ENCODE measurements around the gene AMMECR1L.
"Not testable (repeated sequence)": the region's sequence is repeated elsewhere in the genome, so short reads cannot be mapped to it uniquely, and the experiment has no call there.

AMMECR1L gene

DNA sequence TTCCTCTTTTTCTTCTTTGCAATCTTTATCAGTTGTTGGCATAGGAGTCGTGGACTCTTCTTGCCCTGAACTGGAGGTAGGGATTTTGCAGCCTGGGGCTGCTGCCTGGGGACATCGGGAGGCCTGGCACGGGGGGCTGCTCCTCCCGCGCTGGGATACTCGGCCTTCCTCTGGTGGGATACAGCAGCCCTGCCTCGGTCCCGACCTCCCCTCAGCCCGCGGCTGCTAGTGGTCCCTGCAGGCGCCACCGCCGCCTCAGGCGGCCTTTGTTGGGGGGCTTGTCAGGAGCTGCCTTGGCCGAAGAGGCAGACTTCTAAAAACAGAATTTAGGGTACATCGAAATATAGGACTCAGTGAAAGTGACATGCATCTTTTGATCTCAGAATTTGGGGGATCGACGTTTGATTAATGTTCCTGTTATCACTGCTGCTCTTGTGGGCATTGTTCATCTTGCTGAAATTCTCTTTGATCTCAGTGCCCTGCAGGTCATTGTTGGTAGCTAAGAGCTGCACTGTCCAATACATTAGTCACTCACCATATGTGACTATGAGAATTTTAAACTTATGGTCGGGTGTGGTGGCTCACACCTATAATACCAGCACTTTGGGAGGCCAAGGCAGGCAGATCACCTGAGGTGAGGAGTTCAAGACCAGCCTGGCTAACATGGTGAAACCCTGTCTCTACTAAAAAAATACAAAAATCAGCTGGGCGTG is 44.1 kb downstream of the AMMECR1L start:
- ATAC-seq (ENCODE audit: low read depth) = no peak

DNA sequence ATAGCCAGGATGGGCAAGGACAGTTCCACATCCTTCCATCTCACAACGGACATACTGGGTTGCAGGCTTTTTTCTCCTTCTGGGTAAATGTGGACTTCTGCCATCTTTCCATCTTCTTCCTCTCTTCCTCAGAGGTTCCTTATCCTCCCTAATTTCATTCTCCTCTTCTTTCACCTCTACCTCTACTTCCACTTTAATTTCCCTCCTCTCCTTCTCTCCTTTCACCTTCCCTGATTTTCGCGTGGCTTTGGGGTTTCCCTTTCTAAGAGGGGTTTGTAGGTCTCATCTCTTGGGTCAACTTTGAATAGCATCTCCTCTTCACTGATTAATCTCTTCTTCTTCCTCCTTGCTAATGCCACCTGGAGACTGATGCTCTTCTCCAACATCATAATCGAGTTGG is 44.9 kb downstream of the AMMECR1L start:
- ATAC-seq (ENCODE audit: low read depth) = no peak
- no peak overlapping the region for H3K27ac Mint-ChIP-seq
- H3K27me3 Mint-ChIP-seq = peaks cover 5% of the 10 kb centered on the region
- DNase-seq (ENCODE audit: low spot score in 2 of 2) = no peak
- H3K9me3 Mint-ChIP-seq = peaks cover 3% of the 10 kb centered on the region
- no peak overlapping the region for H3K4me3 Mint-ChIP-seq
- H3K4me1 Mint-ChIP-seq = peaks cover 7% of the 10 kb centered on the region
- peaks cover 5% of the 10 kb centered on the region for H3K36me3 Mint-ChIP-seq

More for the DNA sequence above, 44.1 kb downstream of the AMMECR1L start:
- Mint-ChIP-seq H3K4me3 (no peak overlapping the region), H3K9me3 (peaks cover 3% of the 10 kb centered on the region), H3K27ac (no peak overlapping the region), H3K4me1 (peaks cover 7% of the 10 kb centered on the region), H3K27me3 (peaks cover 4% of the 10 kb centered on the region), H3K36me3 (peaks cover 9% of the 10 kb centered on the region)
- DNase-seq (ENCODE audit: low spot score in 2 of 2) = no peak

DNA sequence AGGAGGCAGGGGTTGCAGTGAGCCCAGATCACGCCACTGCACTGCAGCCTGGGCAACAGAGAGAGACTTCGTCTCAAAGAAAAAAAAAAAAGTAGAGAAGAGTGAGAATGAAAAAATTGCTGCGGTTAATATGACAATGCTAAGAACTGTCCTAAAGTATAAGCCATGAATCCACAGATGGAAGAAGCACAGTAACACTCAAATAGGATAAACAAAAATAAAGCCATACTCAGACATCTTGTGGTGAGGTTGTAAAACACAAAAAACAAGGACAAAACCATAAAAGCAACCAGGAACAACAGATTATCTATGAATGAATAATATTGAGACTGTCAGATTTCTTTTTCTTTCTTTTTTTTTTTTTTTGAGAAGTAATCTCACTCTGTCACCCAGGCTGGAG is 50.8 kb downstream of the AMMECR1L start:
- Mint-ChIP-seq H3K4me1 (peaks cover 18% of the 10 kb centered on the region), H3K27me3 (peaks cover 11% of the 10 kb centered on the region), H3K27ac (no peak overlapping the region), H3K36me3 (no peaks in the 10 kb centered on the region), H3K9me3 (no peaks in the 10 kb centered on the region), H3K4me3 (no peak overlapping the region)
- ATAC-seq (ENCODE audit: low read depth) = no peak
- DNase-seq (ENCODE audit: low spot score in 2 of 2) = no peak

DNA sequence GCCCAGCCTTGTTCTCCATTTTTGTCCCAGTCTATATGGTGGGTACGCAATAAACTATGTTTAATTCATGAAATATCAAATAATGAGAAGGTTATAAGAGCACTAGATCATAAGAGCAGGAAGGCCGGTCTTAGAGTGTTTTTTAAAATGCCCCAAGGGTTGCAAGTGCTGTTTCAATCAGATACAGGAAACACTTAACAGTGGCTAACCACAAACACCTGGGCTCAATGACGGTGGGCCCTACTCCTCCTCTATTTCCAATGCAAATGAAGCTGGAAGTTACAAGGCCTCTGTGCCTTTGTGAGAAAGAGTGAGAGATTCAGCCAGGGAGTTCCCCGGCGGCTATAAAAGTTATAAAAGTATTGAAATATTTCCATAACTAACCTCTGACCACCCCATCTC is 55.9 kb downstream of the AMMECR1L start:
- peaks cover 5% of the 10 kb centered on the region for H3K36me3 Mint-ChIP-seq
- H3K4me1 Mint-ChIP-seq = peaks cover 31% of the 10 kb centered on the region
- H3K9me3 Mint-ChIP-seq = peaks cover 7% of the 10 kb centered on the region
- peak overlapping the region; percentile 31 for H3K27ac Mint-ChIP-seq
- ATAC-seq (ENCODE audit: low read depth) (peak; percentile 99), DNase-seq (ENCODE audit: low spot score in 2 of 2) (peak; percentile 52 to 75)
- H3K4me3 Mint-ChIP-seq = peak overlapping the region; percentile 63
- peaks cover 16% of the 10 kb centered on the region for H3K27me3 Mint-ChIP-seq

DNA sequence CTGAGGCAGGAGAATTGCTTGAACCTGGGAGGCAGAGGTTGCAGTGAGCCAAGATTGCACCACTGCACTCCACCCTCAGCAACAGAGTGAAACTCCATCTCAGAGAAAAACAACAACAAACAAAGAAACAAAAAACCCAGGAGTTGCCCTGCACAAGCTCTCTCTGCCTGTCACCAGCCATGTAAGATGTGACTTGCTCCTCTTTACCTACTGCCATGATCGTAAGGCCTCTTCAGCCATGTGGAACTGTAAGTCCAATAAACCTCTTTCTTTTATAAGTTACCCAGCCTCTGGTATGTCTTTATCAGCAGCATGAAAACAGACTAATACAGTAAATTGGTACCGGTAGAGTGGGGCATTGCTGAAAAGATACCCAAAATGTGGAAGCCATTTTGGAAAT is 59.0 kb downstream of the AMMECR1L start:
- Mint-ChIP-seq H3K4me1 (peaks cover 22% of the 10 kb centered on the region), H3K27me3 (peaks cover 11% of the 10 kb centered on the region)
- ATAC-seq (ENCODE audit: low read depth); H3K4me3 Mint-ChIP-seq; DNase-seq (ENCODE audit: low spot score in 2 of 2); H3K36me3 Mint-ChIP-seq; H3K27ac Mint-ChIP-seq; H3K9me3 Mint-ChIP-seq: not testable (repeated sequence)

DNA sequence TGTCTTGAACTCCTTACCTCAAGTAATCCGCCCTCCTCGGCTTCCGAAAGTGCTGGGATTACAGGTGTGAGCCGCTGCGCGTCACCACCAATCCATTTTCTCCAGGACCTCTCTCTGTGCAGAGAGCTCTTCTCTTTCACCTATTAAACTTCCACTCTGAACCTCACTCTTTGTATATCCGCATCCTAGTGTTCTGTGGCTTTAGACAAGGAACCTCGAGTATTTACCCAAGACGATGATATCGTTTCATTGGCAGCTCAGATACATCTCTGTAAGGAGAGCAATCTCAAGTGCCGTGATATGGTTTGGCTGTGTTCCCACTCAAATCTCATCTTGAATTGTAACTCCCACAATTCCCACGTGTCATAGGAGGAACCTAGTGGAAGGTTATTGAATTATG is 59.7 kb downstream of the AMMECR1L start:
- no peak overlapping the region for H3K27ac Mint-ChIP-seq
- DNase-seq (ENCODE audit: low spot score in 2 of 2) = no peak
- ATAC-seq (ENCODE audit: low read depth) = no peak
- no peak overlapping the region for H3K4me3 Mint-ChIP-seq
- H3K36me3 Mint-ChIP-seq = peaks cover 6% of the 10 kb centered on the region
- H3K9me3 Mint-ChIP-seq = peaks cover 7% of the 10 kb centered on the region
- peaks cover 9% of the 10 kb centered on the region for H3K27me3 Mint-ChIP-seq
- peaks cover 16% of the 10 kb centered on the region for H3K4me1 Mint-ChIP-seq

DNA sequence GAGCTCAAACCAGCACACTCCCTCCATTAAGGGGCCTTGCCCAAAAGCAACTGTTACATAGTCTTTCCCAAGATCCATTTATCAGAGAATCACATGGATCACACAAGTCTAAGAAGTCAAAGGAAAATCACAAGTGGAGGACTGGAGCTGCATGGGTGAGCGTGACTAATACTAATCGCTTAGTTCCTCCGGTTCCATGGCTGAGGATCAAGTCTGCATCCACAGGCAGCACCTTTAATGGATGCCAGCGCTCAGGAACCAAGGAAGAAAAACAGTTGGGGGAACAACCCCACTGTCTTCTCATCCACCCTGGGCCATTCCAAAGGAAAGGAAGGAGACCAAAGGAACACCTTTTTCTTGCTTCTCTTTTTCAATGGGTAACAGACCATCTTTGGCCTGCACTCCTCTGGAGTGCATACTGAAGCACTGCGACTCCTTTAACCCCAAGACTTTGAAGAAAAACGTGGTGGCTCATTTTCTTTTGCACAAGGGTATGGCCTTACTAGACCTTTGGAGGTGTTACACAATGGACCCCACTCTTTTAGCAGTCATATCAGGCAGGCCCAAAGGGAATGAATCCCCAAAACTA is 65.6 kb downstream of the AMMECR1L start:
- H3K36me3 Mint-ChIP-seq = peaks cover 5% of the 10 kb centered on the region
- H3K27me3 Mint-ChIP-seq = peaks cover 5% of the 10 kb centered on the region
- DNase-seq (ENCODE audit: low spot score in 2 of 2) (no peak), ATAC-seq (ENCODE audit: low read depth) (no peak)
- H3K9me3 Mint-ChIP-seq = peaks cover 7% of the 10 kb centered on the region
- no peak overlapping the region for H3K27ac Mint-ChIP-seq
- peaks cover 3% of the 10 kb centered on the region for H3K4me1 Mint-ChIP-seq
- no peak overlapping the region for H3K4me3 Mint-ChIP-seq

DNA sequence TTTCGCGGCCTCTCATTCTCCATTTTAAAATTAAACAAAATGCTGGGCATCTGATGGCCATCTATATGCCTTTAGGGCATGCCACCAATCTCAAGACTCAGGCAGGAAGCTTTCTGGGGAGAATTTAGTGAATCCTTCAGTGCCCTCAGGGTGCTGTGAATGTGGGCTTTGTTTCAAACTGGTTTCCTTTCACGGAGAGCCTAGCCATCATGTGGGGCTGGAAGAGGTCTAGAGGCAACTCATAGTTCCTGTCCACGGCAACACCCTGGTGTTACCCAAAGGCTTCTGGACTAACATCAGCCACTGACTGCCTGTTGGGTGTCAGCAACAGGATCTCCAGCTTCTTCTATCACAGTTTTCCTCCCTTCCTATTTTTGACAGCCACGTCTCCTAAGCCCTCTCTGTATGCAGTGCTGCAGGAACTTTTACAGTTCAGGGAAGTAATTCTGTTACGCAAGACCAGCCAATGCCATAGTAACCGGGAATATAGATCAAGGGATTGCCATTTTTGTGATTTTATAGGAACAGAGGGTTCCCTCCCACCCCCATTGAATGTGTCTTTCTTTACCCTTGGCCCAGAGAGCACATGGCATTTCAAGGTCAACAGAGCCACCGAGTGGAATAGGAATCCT is 66.8 kb downstream of the AMMECR1L start:
- Mint-ChIP-seq H3K9me3 (peaks cover 7% of the 10 kb centered on the region), H3K36me3 (peaks cover 5% of the 10 kb centered on the region), H3K27me3 (peaks cover 4% of the 10 kb centered on the region), H3K4me1 (peaks cover 3% of the 10 kb centered on the region), H3K27ac (no peak overlapping the region), H3K4me3 (no peak overlapping the region)
- no peak for DNase-seq (ENCODE audit: low spot score in 2 of 2)
- no peak for ATAC-seq (ENCODE audit: low read depth)

DNA sequence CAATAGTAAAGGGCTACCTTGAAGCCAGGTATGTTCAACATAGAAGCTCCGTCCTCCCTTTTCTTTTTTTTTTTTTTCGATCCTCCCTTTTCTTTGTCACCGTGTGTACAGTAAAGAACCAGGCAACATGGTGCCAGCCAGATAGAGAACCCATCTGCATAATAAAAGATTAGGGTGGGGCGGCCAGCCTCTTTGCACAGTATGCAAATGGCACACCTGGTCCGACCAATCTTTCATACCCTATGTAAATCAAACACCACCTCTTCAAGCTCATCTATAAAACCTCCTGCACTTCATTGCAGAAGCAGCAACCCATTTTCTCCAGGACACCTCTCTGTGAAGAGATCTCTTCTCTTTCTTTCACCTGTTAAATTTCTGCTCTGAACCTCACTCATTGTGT is 67.5 kb downstream of the AMMECR1L start:
- Mint-ChIP-seq H3K36me3 (peaks cover 5% of the 10 kb centered on the region), H3K4me1 (peaks cover 3% of the 10 kb centered on the region), H3K27me3 (peaks cover 4% of the 10 kb centered on the region), H3K9me3 (peaks cover 7% of the 10 kb centered on the region), H3K27ac (no peak overlapping the region), H3K4me3 (no peak overlapping the region)
- ATAC-seq (ENCODE audit: low read depth) = no peak
- no peak for DNase-seq (ENCODE audit: low spot score in 2 of 2)

DNA sequence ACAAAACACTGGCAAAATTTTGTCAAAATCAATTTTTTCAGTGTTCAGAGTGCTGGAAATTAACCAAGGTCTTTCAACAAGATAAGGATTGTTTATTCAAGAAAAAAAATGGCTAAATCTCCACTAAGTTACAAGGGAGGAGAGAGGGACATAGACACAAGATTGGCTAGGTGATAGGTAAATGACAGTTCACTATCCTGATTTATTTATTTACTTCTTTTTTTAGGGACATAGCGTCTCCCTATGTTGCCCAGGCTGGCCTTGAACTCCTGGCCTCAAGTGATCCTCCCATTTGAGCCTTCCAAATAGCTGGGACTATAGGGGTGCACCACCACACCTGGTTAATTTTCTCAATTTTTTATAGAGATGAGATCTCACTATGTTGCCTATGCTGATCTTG is 71.1 kb downstream of the AMMECR1L start:
- Mint-ChIP-seq H3K27ac (no peak overlapping the region), H3K4me3 (no peak overlapping the region), H3K27me3 (peaks cover 2% of the 10 kb centered on the region), H3K36me3 (no peaks in the 10 kb centered on the region), H3K4me1 (peaks cover 16% of the 10 kb centered on the region), H3K9me3 (peaks cover 2% of the 10 kb centered on the region)
- DNase-seq (ENCODE audit: low spot score in 2 of 2) (no peak), ATAC-seq (ENCODE audit: low read depth) (no peak)

DNA sequence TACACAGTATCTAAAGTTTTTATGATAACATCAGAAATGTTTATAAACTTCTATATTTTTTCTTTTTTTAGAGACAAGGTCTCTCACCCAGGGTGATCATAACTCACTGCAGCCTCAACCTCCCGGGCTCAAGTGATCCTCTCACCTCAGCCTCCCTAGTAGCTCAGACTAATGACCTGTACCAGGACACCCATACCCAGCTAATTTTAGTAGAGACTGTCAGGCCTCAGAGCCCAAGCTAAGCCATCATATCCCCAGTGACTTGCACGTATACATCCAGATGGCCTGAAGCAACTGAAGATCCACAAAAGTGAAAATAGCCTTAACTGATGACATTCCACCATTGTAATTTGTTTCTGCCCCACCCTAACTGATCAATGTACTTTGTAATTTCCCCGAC is 73.3 kb downstream of the AMMECR1L start:
- H3K4me3 Mint-ChIP-seq; H3K36me3 Mint-ChIP-seq; ATAC-seq (ENCODE audit: low read depth); DNase-seq (ENCODE audit: low spot score in 2 of 2); H3K27me3 Mint-ChIP-seq; H3K27ac Mint-ChIP-seq; H3K9me3 Mint-ChIP-seq: not testable (repeated sequence)
- H3K4me1 Mint-ChIP-seq = peaks cover 21% of the 10 kb centered on the region

All from memory B cell (primary cell).